Stimulated activated CD4-positive, alpha-beta T cell treated with anti-CD3 and anti-CD28 coated beads, Interleukin-15, amount 100 ng/mL, for 24 hours (primary cell): Measurements from ENCODE around the gene ELN.
"Not testable (repeated sequence)": the region's sequence is repeated elsewhere in the genome, so short reads cannot be mapped to it uniquely, and the experiment has no call there.

Experiments
- DNase-seq: peaks from one replicate; pipeline ENCODE4 v3.0.0-alpha.2; 2020

Gene ELN

DNA sequence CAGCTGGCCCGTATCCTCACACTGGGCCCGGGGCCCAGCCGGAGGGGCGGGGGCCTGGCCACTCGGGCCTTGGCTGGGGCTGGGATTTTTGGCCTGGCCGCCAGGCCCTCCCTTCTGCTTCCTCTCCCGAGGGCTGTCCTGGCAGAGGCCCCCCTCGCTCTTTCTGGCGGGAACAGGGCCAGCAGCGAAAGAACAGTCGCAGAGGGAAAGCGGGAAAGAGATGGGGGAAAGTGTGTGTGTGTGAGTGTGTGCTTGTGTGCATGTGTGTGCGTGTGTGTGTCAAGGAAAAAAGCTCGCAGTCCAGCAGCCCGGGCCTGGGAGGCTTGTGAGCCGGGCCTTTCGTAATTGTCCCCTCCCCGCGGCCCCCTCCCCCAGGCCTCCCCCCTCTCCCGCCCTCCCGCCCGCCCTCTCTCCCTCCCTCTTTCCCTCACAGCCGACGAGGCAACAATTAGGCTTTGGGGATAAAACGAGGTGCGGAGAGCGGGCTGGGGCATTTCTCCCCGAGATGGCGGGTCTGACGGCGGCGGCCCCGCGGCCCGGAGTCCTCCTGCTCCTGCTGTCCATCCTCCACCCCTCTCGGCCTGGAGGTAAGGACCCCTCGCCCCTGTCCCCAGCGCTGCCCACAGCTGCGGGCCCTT is at the start of gene ELN:
ELN (plus strand) TSS at position 491 of the 638 bp plus-strand sequence; CDS start at position 506, 15 bp downstream.
- no peak for DNase-seq

DNA sequence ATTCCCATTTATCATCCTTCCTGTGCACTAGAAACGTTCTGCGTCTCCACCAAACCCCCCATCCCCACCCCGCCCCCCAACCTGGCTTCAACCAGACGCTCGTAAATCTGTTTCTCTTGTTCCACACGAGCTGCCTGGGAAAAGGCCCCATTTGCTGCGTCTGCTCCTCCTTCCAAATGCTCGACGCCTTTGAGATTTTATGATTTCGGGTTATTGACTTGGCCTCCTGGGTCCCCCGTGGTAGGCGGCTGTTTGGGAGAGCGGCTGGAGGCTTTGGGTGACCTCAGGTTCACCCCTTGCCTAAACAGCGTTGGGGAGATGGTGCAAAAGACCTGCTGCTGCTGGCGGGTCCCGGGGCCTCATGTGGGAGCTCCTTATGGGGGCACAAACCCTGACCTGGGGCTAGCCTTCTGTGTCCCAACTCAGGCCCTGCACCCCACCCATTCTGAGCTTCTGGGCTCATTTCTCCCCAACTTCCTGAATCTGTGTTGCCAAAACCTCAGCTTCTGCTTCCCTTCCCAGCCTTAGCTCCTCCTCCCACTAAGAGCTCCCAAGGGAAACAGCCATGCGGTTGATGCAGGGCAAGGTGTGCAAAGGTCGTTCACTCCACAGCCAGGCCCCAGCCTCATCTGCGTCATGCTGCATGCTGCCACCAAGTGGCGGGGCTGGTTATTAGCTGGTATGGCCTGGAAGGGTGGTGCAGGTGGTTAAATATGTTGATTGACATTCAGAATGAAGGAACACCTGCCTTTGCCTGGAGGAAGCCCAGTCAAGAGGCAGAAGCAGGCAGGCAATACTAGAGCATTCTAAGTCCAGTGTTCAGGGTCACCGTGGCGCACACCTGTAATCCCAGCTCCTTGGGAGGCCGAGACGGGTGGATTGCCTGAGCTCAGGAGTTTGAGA is 49.1 kb upstream of the ELN start:
- DNase-seq = peak; percentile 45

DNA sequence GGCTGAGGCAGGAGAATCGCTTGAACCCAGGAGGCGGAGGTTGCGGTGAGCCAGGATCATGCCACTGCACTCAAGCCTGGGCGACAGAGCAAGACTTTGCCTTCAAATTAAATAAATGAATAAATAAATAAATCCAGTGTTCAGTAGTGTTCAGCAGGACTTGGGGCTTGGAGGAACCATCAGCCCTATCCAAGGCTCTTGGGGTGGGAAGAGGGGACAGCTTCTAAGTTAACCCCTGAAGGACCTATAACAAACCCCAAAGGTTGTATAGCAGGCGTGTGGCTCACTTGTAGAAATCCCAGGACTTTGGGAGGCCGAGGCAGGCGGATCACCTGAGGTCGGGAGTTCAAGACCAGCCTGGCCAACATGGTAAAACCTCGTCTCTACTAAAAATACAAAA is 48.3 kb upstream of the ELN start:
- not testable (repeated sequence) for DNase-seq

DNA sequence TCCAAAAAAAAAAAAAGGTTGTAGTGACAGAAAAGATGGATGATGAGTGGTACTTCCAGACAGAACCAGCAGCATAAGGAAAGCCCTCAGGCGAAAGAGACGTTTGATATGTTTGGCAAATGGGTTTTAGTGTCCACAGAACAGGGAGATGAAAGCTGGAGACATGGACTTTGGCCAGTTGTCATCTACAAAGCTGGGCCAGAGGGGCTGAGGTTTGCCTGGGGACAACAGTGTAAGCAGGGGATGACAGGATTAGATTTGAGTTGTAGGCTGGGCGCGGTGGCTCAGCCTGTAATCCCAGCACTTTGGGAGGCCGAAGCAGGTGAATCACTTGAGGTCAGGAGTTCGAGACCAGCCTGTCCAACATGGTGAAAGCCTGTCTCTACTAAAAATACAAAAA is 47.8 kb upstream of the ELN start:
- DNase-seq = no peak

DNA sequence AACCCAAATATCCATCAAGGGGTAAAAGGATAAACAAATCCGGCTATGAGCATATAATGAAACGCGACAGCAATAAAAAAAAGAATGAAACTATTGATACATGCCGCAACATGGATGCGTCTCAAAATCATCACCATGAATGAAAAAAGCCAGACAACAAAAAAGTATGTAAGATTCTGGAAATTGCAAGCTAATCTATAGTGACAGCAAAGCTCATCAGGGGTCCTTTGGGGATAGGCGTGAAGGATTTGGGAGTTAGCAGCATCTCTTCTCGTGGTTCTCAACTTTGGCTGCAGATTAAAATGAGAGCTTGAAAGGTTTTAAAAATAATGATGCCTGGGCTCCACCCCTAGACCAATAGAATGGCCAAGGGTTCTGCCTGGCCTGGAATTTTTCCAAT is 46.0 kb upstream of the ELN start:
- no peak for DNase-seq

DNA sequence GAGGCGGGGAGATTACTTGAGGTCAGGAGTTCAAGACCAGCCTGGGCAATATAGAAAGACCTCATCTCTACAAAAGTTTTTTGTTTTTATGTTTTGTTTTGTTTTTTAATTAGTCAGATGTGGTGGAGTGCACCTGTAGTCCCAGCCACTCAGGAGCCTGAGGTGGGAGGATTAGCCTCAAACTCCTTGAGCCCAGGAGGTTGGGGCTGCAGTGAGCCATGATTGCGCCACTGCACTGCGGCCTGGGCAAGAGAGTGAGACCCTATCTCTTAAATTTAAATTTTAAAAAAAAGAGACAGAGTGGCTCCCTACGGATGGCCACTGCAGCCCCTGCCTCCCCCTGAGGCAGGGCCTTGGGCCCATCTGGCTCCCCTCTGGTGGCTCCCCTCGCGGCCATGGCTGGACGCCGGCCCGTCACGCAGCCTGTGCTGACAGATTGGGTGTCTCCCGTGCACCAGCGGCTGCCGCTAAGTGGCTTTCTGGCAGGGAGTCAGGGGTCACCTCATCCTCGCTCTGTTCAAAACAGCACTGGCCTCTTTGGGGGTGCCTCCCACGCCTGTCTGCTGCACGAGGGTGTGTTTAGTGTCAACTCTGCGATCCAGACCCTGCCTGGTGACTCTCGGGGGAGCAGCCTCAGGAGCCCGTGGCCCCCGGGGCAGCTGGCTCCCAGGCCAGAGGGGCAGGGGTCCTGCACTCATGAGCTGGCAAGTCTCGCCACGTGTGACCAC is 44.4 kb upstream of the ELN start:
- no peak for DNase-seq

DNA sequence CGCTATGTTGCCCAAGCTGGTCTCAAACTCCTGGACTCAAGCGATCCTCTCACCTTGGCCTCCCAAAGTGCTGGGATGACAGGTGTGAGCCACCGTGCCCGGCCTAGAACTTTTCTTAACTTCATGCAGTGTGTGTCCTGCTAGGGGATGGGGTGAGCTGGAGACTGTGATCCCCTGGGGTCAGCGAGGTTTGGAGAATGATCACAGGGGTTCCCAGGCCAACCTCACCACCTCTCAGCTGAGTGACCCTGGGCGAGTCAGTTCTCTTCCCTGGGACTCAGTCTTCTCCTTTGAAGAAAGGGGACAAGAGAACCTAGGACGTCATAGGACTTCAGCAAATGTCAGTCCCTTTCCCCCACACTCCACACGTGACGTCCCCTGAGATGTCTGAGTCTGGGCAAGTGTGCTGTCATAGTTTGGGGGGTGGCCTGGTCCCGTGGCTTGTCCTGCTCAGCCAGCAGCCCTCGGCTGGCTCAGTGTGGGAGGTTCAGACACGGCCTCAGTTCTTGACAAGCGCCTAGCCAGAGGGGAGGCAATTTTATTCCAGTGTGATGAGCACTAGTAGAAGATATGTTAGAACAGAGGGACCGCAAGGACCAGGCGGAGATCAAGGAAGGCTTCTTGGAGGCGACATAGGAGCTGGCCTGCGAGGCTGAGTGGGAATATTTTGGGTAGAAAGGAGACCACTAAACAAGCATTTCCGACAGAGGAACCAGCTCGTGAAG is 43.3 kb upstream of the ELN start:
- no peak for DNase-seq

DNA sequence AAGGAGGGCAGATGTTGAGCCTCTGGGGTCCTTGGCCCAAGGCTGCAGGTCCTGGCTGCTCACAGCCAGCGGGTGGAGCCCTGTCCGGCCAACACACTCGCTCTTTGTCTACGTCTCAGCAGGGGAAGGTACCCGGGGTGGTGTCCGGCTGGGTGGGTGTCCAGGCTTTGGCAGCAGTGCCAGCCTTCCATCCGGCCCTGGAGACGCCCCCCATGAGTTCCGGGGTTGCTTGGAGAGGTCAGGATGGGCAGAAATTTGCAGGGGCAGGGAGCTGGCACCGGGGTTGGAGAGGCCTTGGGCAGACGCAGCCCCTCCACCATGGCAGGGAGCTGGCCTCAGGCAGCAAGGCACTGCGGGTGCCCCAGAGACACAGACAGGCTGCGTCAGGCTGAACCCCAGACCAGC is 42.2 kb upstream of the ELN start:
- no peak for DNase-seq

DNA sequence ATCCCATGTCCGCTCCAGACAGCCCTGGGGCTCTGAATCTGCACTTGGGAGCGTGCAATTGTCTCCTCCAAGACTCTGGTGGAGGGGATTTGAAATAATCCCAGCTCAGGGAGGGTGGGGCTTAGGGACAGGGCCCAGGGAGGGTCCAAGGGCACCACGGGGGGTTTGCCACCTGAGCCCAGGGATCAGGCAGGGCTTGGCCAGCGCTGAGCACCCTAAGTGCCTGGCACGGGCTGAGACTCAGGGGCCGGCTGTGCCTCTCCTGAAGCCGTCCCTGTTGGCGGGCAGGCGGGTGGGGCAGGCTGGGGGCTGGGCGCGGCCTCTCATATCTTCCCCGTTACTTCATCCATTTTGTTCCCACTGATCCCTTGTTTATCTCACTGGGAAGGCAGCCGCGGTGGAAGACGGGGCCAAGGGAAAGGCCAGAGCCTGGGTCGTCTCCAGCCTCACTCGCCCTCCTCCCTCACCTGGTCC is 41.8 kb upstream of the ELN start:
- no peak for DNase-seq

DNA sequence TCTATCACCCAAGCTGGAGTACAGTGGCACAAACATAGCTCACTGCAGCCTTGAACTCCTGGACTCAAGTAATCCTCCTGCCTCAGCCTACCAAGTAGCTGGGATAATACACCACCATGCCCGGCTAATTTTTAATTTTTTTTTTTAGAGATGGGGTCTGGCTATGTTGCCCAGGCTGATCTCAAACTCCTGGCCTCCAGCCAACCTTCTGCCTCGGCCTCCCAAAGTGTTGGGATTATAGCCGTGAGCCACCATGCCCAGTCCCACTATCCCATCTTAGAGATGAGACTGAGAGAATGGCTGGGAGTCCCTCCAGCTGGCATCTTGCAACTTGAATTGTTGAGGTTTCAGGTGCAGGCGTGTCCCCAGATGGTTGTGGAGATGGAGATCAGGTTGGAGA is 40.7 kb upstream of the ELN start:
- DNase-seq = no peak

DNA sequence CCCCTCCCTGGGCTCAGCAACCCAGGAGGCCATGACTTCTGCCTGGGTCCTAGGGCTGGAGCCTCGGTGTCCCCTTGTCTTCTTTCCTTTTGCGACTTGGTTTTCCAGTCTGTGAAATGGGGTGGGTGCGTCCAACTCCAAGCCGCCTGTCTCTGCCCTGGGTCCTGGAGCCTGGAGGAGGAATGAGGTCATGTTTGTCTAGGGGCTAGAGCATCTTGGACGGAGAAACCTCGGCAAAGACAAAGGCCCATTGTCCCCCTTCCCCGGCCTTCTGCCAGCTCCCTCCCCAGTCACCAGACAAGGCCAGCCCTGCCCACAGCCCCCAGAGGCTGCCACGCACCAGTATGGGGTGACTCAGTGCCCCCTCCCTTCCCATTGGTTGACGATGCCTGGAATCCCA is 39.8 kb upstream of the ELN start:
- no peak for DNase-seq

DNA sequence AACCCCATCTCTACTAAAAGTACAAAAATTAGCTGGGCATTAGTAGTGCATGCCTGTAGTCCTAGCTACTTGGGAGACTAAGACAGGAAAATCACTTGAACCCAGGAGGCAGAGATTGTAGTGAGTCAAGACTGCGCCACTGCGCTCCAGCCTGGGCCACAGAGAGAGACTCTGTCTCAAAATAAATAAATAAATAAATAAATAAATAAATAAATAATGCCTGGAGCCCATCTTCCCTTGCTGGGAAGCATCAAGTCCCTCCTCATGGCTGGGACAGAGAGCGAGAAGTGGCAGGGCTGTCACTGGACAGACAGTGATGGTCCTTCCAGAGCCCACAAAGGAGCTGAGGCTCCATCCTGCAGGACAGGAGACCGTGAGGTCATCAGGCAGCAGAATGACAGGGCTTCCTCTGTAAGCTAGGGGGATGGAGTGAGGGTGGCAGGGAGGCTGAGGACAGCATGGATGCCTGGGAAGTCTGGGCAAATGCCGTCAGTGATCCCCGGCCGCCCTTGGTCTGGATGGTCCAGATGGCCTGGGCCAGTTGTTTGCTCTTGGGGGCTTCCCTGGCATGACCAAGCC is 36.4 kb upstream of the ELN start:
- no peak for DNase-seq

DNA sequence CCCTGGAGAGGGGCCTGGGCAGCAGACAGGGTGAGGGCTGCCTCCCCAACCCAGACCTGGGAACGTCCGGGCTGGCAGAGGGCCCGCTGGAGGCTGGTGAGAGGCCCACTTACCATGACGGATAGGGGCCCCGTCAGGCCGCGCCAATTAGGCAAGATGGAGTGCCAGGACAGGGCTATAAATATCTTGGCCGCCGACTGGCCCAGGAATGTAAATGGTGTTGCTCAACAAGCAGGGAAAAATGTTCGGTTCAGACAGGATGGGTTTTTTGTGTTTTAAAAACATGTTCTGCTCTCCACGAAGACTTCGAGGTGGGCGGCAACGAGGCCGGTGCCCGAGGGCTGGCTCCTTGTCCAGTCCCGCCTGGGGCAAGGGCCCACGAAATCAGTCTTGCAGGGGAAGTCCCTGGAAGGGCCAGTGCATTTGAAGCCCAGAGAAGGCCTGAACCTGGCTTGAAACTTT is 35.8 kb upstream of the ELN start:
- no peak for DNase-seq

DNA sequence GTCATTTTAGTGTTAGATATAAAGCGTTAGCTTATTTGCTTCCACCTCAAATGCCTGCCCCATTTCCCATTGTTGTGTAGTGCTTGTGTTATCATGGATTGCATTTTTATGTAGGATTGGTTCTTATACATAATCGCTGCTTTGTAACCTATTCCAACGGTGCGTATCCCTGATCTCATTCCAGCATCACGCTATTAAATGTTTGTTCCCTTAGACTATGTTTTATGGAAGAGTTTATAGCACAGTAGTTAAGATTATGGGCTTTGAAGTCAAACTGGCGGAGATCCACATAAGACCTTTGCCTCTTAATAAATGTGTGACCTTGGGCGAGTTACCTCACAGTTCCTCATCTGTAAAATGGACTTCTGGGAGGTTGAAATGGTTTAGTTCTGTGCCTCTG is 34.0 kb upstream of the ELN start:
- DNase-seq = no peak

DNA sequence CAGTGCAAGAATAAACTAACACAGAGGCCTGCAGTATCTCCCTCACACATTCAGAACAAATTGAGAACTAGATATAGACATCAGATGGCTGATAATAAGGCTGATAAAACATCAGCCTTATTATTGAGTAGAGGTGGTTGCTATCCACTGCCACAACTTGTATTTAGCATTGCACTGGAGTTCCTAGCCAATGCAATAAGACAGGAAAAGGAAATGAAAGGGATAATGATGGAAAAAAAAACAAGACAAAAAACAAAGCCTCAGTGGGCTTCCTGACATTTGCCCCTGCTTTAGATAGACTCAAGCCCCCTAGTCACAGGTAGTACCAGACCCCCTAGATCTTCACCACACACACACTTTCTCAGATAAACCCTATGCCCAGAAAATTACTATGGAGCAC is 33.2 kb upstream of the ELN start:
- no peak for DNase-seq

DNA sequence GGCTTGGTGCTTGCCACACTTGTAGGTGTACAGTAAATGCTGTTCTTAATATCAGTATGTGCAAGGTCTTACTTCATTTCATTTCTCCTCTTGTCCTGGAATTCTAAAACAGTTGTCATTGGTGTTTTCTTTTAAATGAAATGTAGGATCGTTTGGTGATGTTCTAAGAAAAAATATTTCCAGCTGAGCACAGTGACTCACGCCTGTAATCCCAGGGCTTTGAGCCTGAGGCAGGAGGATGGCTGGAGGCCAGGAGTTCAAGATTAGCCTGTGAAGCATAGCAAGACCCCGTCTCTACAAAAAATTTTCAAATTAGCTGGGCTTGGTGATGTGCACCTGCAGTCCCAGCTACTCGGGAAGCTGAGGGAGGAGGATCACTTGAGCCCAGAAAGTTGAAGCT is 32.6 kb upstream of the ELN start:
- no peak for DNase-seq

DNA sequence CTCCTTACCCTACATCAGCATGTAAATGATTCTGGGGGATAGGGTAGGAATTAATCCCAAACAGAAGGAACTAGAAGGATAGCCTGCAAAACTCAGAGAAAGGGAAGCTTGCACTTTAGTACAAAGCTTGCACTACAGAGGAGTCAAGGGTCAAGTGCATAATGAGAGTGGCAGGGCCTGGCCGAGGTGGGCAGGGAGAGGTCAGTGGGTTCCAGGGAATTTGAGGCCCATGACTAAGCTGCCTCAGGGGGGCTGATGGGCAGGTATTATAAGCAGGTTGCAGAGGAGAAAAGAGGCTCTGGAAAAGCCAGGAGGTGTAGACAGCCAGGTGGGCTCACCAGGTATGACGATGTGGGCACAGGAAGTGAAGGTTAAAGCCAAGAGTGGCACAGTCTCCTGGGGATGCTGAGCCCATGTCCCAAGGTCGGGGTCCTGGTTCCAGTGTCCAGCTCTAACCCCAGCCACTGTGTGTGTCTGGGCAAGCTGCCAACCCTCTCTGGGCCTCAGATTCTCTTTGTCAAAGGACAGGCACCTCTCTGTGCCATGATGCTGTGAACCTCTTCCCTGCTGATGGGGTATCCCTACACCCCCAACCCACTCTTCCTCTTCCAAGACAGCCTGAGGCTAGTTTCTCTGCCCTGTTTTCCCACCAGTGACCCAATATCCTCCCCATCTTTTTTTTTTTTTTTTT is 32.0 kb upstream of the ELN start:
- no peak for DNase-seq

DNA sequence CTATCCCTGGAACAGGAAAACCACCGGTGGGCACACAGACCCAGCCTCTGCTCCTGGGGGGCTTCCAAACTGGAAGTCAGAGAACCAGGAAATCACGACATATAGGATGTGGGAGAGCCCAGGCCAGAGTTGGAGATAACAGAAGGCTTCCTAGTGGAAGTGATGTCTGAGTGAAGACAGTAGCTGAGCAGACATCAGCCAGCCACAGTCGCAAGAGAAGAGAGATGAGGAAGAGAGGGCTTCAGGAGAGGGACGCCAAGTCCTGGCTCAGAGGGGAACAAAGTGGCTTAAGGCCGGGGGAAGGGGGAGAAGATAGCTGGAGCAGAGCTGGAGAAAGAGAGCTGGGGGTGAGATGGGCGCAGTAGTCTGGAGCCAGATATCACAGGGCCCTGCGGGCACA is 30.9 kb upstream of the ELN start:
- DNase-seq = no peak

DNA sequence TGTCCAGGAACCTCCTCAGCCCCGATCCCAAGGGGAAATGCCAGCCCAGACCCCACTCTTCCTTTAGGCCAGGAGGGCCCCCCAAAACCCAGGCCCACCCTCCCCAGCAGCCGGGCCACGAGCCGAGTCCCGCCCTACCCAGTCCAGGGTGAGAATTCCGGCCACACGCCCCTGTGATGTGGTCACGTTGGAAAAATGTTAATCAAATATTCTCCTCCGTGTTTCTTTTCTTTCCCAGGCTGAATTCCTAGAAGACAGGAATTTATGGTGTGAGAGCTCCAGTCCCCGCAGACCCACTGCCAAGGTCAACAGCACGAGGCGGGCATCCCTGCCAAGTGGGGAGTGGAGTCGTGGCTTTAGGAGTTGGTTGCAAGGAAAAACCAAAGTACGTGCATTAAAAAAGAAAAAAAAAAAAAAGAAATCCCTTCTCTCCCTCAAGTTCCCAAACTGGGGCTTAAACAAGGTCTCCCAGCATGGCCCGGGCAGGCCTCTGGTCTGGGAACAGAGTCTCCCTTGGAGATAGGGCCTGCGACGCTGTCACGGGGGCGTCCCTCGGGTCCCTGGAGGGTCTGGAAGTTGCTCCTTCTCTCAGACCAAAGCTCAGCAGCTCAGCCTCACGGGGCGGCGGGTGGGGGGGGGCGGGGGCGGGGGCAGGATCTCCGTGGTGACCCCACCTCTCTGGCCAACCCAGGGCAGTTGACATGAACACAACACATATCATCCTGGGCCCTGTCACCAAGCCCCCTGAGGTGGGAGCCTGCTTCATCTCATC is 28.1 kb upstream of the ELN start:
- DNase-seq = no peak

DNA sequence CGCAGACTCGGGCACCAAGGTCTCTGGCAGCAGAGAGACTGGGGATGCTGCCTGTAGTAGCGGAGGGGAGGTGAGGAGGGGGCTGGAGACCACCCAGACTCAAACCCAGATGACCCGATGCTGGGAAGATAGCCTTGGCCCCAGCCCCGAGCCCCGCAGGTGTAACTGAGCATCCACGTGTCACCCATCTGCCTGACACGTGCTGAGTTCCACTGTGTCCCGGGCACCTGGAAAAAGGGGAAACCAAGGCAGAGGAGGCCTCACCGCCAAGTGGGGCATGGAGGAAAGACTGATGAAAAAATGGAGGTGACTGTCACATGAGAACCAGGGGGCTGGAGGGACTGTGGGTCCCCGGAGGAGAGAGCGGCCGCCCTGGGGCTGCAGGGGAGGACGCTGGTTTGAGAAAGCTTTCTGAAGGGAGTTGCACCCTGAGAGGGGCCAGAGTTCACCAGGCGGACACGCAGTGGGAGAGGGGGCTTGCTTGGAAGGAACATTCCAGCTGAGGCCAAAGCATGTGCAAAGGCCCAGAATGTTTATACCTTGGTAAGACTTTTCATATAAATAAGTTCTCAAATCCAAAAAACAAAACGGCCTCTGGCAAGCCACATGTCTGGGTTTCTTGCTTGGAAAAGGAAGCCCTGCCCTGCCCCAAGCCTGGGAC is 27.4 kb upstream of the ELN start:
- no peak for DNase-seq

DNA sequence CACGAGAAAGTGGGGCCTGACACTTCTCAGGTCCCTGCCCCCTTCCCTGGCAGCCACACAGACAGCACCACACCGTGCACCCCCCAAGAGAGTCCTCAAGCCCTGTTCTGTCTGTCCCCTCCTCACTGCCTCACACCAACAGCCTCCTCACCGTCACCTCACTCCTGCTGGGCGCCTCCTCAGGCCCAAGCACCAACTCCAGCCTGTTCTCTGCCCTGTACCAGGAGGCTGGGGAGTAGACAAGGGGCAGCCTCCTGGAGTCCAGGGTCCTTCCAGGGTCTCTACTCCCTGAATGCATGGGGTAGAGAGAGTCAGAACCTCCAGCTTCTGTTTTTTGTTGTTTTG is 26.9 kb upstream of the ELN start:
- no peak for DNase-seq
